HG02642 (cell line): ENCODE measurements around the gene GPR52.

Experiments used
- ATAC-seq: cut with Tn5 transposase; IDR thresholded peaks from one replicate; pipeline ENCODE4 v1.9.1; 2021; ENCODE audit warnings: mild to moderate bottlenecking; ENCODE audit not compliant: unreplicated experiment, poor library complexity

Gene GPR52

DNA sequence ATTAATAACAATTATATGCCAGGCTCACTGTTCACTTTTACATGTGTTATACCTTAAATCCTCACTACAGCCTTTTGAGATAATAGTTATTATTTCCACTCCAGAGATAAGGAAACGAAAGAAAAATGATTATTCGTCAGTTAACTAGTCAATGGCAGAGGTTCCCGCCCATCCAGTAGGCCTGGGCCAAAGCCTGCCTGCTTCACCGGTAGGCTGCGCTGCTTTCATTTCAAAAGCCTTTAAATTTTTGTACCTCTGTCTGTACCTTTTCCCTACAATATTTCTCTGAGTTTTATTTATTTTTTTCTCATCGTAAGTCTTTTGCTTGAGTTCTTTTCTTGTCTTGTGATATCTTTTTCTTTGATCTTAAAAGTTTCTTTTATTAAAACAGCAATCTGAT lies 3.6 kb downstream of the GPR52 start:
- ATAC-seq: no peak

DNA sequence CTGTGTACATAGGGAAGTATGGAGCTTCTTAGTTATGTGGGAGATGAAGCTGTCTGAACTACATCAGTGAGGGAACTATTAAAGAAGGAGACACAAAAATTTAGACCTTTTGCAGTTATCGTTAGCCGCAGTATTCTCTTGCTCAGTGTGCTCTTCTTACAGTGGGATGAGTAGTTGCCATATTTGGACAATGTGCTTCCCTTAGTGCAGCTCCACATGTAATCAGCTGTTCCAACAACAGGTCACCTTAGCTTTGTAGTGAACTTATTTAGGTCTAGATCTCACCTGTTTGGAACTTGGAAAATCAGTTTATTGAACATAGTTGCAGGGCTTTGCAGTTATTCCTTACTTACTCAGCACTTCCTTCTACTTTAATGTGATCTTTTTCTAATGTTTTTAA lies 18.1 kb downstream of the GPR52 start:
- ATAC-seq: no peak

DNA sequence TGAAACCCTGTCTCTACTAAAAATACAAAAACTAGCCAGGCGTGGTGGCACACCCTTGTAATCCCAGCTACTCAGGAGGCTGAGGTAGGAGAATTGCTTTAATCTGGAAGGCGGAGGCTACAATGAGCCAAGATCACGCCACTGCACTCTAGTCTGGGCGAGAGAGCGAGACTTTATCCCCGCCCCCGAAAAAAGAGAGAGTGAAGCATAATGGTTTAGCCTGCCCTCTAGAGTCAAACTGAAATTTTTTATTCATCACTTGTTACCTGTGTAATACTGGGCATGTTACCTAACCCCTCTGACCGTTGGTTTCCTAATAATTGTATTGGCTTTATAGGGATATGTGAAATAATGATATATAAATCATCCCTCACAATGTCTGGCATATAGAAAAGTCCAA lies 18.8 kb downstream of the GPR52 start:
- no peak for ATAC-seq

DNA sequence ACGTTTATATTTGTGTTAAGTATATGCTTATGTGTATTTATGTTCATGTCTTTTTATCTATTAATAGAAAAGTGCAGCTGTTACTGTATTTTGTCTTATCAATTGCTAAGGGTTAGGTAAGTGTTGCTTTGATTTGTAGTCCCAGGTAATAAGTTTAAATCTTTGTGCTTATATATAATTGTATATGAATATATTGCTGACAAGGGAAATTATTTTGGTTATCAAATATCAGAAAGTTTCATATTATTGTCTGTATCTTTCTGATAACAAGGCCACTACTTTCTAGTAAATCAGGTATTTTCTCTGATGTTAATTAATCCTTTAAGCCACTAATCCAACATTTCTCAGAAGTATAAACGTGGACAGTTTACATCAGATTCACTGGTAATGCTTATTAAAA lies 21.3 kb downstream of the GPR52 start:
- no peak for ATAC-seq

DNA sequence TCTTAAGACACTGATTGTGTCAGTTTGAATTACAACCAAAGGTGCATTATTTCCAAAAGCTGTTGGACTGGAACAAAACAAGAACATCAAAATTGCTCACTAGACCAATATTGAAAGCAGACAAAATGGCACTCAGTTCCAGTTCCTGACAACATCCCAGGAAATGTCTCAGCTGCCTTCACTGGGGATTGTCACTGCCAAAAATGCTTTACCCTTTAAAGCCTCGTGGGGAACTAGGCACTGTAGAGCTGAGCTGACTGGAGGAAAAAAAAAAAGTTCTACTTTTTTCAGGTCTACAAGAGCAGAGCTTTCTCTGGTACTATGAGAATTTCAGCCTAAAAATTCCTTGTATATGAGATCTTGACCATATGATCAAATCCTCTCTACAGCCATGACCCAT lies 21.9 kb downstream of the GPR52 start:
- ATAC-seq: no peak

DNA sequence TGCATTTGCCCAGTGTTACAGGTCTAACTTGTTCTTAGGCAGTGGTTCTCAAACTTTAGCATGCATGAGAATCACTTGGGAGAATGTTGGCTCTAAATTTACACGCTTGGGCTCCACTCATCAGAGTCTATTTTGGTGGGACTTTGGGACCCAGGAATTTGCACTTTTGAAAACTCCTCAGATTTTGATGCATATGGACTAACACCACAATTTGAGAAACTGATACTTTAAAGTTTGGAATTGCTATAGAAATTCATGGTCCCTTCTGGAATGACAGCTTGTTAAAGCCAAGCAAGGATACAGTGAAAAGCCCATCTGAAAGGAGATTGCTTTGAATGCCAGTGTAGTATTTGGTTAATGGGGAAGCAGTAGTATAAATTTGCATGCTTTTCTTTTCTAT lies 31.5 kb downstream of the GPR52 start:
- no peak for ATAC-seq

DNA sequence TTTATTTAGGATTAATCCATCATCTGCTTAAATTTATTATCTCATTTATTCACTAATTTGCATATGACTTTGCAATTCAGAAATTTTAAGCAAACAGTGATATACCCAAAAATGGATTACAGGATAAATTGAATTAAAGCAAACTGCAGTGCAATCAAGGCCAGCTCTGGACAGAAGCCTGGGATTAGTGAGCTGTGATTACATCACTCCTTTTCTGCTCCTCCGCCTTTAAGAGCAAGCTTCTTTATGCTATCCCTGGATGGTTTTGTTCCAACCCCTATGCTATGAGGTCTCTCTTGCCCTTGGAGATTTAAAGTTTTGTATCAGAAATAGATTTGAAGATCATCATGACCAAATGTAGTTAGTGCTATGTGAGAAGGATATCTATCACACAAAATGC lies 32.6 kb downstream of the GPR52 start:
- no peak for ATAC-seq

DNA sequence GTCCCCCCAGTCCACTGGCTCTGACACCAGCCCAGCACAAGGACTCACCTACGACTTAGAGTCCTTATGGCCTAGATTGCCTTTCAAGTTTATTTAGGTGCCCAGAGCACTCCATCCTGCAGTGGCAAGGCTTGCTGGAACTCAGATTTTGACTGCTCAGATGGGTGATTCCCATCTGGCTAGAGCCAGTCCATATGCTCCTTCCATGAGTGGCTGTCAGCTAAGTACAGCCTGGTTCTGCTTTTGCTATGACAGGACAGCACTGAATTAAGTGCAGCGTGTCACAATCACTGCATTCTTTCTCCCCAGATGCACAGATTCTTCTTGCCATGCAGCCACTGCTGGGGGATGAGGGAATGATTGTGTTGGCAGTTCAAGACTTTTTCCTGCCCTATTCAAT lies 43.8 kb downstream of the GPR52 start:
- ATAC-seq: no peak

DNA sequence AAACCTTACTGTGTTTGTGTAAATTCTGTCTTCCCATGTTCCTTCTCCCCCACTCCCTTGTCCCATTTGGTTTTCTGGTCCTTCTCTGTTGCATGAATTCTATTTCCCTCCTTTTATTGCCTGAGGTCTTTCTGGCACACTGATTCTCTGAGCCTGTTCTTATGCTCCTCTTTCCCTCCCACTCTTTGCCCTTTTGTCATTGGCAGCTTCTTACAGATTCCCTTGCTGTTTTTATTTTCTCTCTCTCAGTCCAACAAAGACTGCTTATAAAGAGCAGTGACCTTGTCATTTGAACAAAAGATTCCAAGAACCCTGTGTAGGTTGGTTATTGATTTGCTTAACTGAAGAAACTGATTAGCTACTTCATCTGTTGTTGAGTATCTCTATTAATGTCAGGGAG lies 49.7 kb downstream of the GPR52 start:
- ATAC-seq: no peak
